WTC11 (cell line): ENCODE measurements around the gene CASD1. TPM values are rescaled to one million over a fixed set of nuclear protein-coding genes. Genes with fewer than 3 reads are reported as not detected.

Experiments
- ATAC-seq: fragments of 200-7000 bp; cut with Tn5 transposase; 2 replicates; pipeline ENCODE4 v1.10.0; 2021; ENCODE audit warnings: mild to moderate bottlenecking, moderate library complexity
- CTCF ChIA-PET: fragments of 300-600 bp; sonication (Branson Sonifier 250); formaldehyde crosslinking; loops from one replicate; lab custom pipeline; 2021; ENCODE audit warnings: antibody characterized with exemption; lab: Charles Lee
- POLR2A ChIA-PET: fragments of 350-600 bp; sonication (Branson Sonifier 250); formaldehyde crosslinking; loops from one replicate; lab custom pipeline; 2021; ENCODE audit warnings: antibody characterized with exemption; lab: Charles Lee
- DNase-seq: peaks from one replicate; pipeline ENCODE4 v3.0.0; 2021; ENCODE audit warnings: low spot score
- H3K27ac Mint-ChIP-seq: 2 replicates; pipeline ENCODE4 v1.8.0; 2021; ENCODE audit warnings: mixed read lengths
- H3K27me3 Mint-ChIP-seq: 2 replicates; pipeline ENCODE4 v1.8.0; 2021; ENCODE audit warnings: low read depth, mild to moderate bottlenecking, moderate library complexity, mixed read lengths
- H3K36me3 Mint-ChIP-seq: 2 replicates; pipeline ENCODE4 v1.8.0; 2021; ENCODE audit warnings: mixed read lengths
- H3K4me1 Mint-ChIP-seq: 2 replicates; pipeline ENCODE4 v1.8.0; 2022; ENCODE audit warnings: mixed read lengths
- H3K4me3 Mint-ChIP-seq: 2 replicates; pipeline ENCODE4 v1.8.0; 2021; ENCODE audit warnings: mild to moderate bottlenecking, moderate library complexity, mixed read lengths
- H3K9me3 Mint-ChIP-seq: 2 replicates; pipeline ENCODE4 v1.8.0; 2021; ENCODE audit warnings: mixed read lengths
- AFF4 ChIP-seq: sonication (generic); formaldehyde crosslinking; IDR thresholded peaks from 2 replicates; pipeline ENCODE4 v1.8.1; 2023; ENCODE audit warnings: mild to moderate bottlenecking, missing genetic modification reagents, borderline replicate concordance
- CREM ChIP-seq: sonication (generic); formaldehyde crosslinking; IDR thresholded peaks from 2 replicates; pipeline ENCODE4 v1.8.1; 2022; ENCODE audit warnings: mild to moderate bottlenecking, missing genetic modification reagents, moderate library complexity
- EMX1 ChIP-seq: fragments of 250-450 bp; sonication (Bioruptor Pico); IDR thresholded peaks from 2 replicates; pipeline ENCODE4 v1.8.0; 2021; ENCODE audit warnings: mild to moderate bottlenecking
- GABPB1 ChIP-seq: sonication (generic); formaldehyde crosslinking; IDR thresholded peaks from 2 replicates; pipeline ENCODE4 v1.8.1; 2023; ENCODE audit warnings: mild to moderate bottlenecking, missing genetic modification reagents
- GRHL2 ChIP-seq: fragments of 250-450 bp; sonication (Bioruptor Pico); IDR thresholded peaks from 2 replicates; pipeline ENCODE4 v1.8.0; 2022; ENCODE audit warnings: mild to moderate bottlenecking, moderate library complexity; ENCODE audit not compliant: insufficient replicate concordance, severe bottlenecking
- IRF1 ChIP-seq: sonication (generic); formaldehyde crosslinking; IDR thresholded peaks from 2 replicates; pipeline ENCODE4 v1.8.0; 2023; ENCODE audit warnings: missing genetic modification reagents
- NR1H2 ChIP-seq: sonication (generic); formaldehyde crosslinking; IDR thresholded peaks from 2 replicates; pipeline ENCODE4 v1.9.0; 2021; ENCODE audit warnings: mild to moderate bottlenecking, moderate library complexity, missing genetic modification reagents
- RELA ChIP-seq: sonication (generic); formaldehyde crosslinking; IDR thresholded peaks from 2 replicates; pipeline ENCODE4 v1.8.1; 2022; ENCODE audit warnings: missing genetic modification reagents, mild to moderate bottlenecking, borderline replicate concordance
- RORB ChIP-seq: fragments of 250-450 bp; sonication (Bioruptor Pico); IDR thresholded peaks from 2 replicates; pipeline ENCODE4 v1.9.0; 2021; ENCODE audit warnings: mild to moderate bottlenecking
- SOX15 ChIP-seq: fragments of 250-450 bp; sonication (Bioruptor Pico); IDR thresholded peaks from 2 replicates; pipeline ENCODE4 v1.9.0; 2021; ENCODE audit warnings: mild to moderate bottlenecking
- TP53 ChIP-seq: sonication (generic); formaldehyde crosslinking; IDR thresholded peaks from 2 replicates; pipeline ENCODE4 v1.8.1; 2023; ENCODE audit warnings: mild to moderate bottlenecking, missing genetic modification reagents
- ZNF121 ChIP-seq: sonication (generic); formaldehyde crosslinking; IDR thresholded peaks from 2 replicates; pipeline ENCODE4 v1.8.0; 2023; ENCODE audit warnings: missing genetic modification reagents
- ZNF232 ChIP-seq: sonication (generic); formaldehyde crosslinking; IDR thresholded peaks from 2 replicates; pipeline ENCODE4 v1.8.0; 2022; ENCODE audit warnings: mild to moderate bottlenecking, missing genetic modification reagents
- ZNF396 ChIP-seq: fragments of 250-450 bp; sonication (Bioruptor Pico); IDR thresholded peaks from 2 replicates; pipeline ENCODE4 v1.8.0; 2021; ENCODE audit warnings: mild to moderate bottlenecking, moderate library complexity, borderline replicate concordance
- total RNA-seq: library from RNA; stranded (reverse); gene quantifications from 3 replicates; pipeline ENCODE4 v1.2.3, GENCODE V29; 2021
- TF ChIP-seq, protein P1 (sequence below): sonication (generic); formaldehyde crosslinking; IDR thresholded peaks from 2 replicates; pipeline ENCODE4 v1.8.1; 2023; ENCODE audit warnings: mild to moderate bottlenecking, moderate library complexity, missing genetic modification reagents
- TF ChIP-seq, protein P2 (sequence below): sonication (generic); formaldehyde crosslinking; IDR thresholded peaks from 2 replicates; pipeline ENCODE4 v1.8.1; 2023; ENCODE audit warnings: mild to moderate bottlenecking, missing genetic modification reagents
- TF ChIP-seq, protein P3 (sequence below): sonication (generic); formaldehyde crosslinking; IDR thresholded peaks from 2 replicates; pipeline ENCODE4 v1.8.0; 2022; ENCODE audit warnings: mild to moderate bottlenecking, missing genetic modification reagents
- TF ChIP-seq, protein P4 (sequence below): sonication (generic); formaldehyde crosslinking; conservative IDR thresholded peaks from 2 replicates; pipeline ENCODE4 v1.8.1; 2023; ENCODE audit warnings: mild to moderate bottlenecking, low read depth, missing genetic modification reagents, moderate library complexity

The CASD1 gene
- total RNA-seq, 1 experiment from 2014 or later = 19.5 TPM

DNA sequence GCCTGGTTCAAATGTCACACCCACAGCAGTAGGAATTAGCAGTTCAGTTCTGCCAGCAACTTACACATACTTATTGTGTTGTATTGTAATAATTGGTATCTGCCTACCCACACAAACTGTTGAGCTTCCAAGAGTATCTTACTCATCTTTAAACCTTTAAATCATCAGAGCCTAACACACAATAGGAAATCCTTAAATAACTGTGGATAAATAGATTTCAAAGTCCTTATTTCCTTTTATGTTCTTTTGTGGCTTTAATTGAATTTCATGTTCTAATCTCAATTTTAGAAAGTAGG is 3.9 kb downstream of the CASD1 start:
- Mint-ChIP-seq H3K27me3 (no peaks in the 10 kb centered on the region), H3K9me3 (no peaks in the 10 kb centered on the region), H3K36me3 (no peaks in the 10 kb centered on the region), H3K4me3 (no peak overlapping the region), H3K4me1 (peaks cover 64% of the 10 kb centered on the region), H3K27ac (peak overlapping the region; percentile 83; the same call in 1 of the 2 replicates)
- DNase-seq (no peak), ATAC-seq (no peak)
- TF ChIP-seq ZNF232 (CRISPR knock-in tag) (no peak), RORB (CRISPR knock-in tag) (no peak), NR1H2 (CRISPR knock-in tag) (no peak), ZNF396 (CRISPR knock-in tag) (no peak), SOX15 (no peak), TP53 (CRISPR knock-in tag) (no peak), EMX1 (CRISPR knock-in tag) (no peak), IRF1 (CRISPR knock-in tag) (no peak), AFF4 (CRISPR knock-in tag) (no peak), ZNF121 (CRISPR knock-in tag) (no peak), CREM (CRISPR knock-in tag) (no peak), GRHL2 (CRISPR knock-in tag) (no peak), GABPB1 (no peak), RELA (no peak)
- TF ChIP-seq, protein P1, sequence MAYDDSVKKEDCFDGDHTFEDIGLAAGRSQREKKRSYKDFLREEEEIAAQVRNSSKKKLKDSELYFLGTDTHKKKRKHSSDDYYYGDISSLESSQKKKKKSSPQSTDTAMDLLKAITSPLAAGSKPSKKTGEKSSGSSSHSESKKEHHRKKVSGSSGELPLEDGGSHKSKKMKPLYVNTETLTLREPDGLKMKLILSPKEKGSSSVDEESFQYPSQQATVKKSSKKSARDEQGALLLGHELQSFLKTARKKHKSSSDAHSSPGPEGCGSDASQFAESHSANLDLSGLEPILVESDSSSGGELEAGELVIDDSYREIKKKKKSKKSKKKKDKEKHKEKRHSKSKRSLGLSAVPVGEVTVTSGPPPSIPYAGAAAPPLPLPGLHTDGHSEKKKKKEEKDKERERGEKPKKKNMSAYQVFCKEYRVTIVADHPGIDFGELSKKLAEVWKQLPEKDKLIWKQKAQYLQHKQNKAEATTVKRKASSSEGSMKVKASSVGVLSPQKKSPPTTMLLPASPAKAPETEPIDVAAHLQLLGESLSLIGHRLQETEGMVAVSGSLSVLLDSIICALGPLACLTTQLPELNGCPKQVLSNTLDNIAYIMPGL (CRISPR knock-in tag) = no peak
- TF ChIP-seq, protein P2, sequence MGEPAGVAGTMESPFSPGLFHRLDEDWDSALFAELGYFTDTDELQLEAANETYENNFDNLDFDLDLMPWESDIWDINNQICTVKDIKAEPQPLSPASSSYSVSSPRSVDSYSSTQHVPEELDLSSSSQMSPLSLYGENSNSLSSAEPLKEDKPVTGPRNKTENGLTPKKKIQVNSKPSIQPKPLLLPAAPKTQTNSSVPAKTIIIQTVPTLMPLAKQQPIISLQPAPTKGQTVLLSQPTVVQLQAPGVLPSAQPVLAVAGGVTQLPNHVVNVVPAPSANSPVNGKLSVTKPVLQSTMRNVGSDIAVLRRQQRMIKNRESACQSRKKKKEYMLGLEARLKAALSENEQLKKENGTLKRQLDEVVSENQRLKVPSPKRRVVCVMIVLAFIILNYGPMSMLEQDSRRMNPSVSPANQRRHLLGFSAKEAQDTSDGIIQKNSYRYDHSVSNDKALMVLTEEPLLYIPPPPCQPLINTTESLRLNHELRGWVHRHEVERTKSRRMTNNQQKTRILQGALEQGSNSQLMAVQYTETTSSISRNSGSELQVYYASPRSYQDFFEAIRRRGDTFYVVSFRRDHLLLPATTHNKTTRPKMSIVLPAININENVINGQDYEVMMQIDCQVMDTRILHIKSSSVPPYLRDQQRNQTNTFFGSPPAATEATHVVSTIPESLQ (CRISPR knock-in tag) = no peak
- TF ChIP-seq, protein P3, sequence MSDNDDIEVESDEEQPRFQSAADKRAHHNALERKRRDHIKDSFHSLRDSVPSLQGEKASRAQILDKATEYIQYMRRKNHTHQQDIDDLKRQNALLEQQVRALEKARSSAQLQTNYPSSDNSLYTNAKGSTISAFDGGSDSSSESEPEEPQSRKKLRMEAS (CRISPR knock-in tag) = no peak
- TF ChIP-seq, protein P4, sequence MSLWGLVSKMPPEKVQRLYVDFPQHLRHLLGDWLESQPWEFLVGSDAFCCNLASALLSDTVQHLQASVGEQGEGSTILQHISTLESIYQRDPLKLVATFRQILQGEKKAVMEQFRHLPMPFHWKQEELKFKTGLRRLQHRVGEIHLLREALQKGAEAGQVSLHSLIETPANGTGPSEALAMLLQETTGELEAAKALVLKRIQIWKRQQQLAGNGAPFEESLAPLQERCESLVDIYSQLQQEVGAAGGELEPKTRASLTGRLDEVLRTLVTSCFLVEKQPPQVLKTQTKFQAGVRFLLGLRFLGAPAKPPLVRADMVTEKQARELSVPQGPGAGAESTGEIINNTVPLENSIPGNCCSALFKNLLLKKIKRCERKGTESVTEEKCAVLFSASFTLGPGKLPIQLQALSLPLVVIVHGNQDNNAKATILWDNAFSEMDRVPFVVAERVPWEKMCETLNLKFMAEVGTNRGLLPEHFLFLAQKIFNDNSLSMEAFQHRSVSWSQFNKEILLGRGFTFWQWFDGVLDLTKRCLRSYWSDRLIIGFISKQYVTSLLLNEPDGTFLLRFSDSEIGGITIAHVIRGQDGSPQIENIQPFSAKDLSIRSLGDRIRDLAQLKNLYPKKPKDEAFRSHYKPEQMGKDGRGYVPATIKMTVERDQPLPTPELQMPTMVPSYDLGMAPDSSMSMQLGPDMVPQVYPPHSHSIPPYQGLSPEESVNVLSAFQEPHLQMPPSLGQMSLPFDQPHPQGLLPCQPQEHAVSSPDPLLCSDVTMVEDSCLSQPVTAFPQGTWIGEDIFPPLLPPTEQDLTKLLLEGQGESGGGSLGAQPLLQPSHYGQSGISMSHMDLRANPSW (CRISPR knock-in tag) = no peak
- POLR2A ChIA-PET = no interaction called here
- CTCF ChIA-PET = interaction anchor here (1.2 kb wide), 1 partner anchor 9 kb away, joined by 3 read pairs; no protein-coding TSS in a partner anchor
